ENCODE data around the gene VSTM4.

VSTM4 gene

DNA sequence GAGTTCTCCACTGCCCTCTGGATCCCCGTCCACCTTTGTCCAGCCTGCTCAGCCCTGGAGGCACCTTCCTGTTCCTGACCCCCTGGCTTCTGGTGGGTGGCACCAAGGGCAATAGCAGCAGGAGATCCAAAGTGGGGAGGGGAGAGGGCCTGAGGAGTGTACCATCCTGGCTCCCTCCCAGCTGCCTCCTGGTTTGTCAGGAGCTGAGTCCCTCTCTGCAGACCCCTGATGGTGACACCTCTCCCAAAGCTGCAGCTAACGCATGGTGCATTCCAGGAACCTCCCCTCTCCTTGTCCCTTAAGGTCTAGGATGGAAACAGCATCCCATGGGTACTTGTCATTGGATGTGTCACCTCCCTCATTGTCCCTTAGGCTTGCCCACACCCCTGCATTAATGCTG is 39.6 kb downstream of the VSTM4 start:
- TF ChIP-seq NFIC (IDR thresholded peaks at IDR 0.05) (no peak), TCF12 (IDR thresholded peaks at IDR 0.05; ENCODE audit: low read depth) (no peak), CEBPB (IDR thresholded peaks at IDR 0.05) (no peak), EP300 (IDR thresholded peaks at IDR 0.05; ENCODE audit: borderline replicate concordance) (no peak), TEAD4 (IDR thresholded peaks at IDR 0.05) (no peak), FOXM1 (IDR thresholded peaks at IDR 0.05; ENCODE audit: borderline replicate concordance, low read depth) (no peak), ZBTB7A (IDR thresholded peaks at IDR 0.05; ENCODE audit: low read depth) (no peak), CREB1 (IDR thresholded peaks at IDR 0.05; ENCODE audit: low read depth) (no peak), YY1 (IDR thresholded peaks at IDR 0.05; ENCODE audit: low read depth) (no peak), EGR1 (IDR thresholded peaks at IDR 0.05) (no peak)
- TF ChIP-seq, protein P1, sequence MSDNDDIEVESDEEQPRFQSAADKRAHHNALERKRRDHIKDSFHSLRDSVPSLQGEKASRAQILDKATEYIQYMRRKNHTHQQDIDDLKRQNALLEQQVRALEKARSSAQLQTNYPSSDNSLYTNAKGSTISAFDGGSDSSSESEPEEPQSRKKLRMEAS (IDR thresholded peaks at IDR 0.05) = no peak
- TF ChIP-seq, protein P2, sequence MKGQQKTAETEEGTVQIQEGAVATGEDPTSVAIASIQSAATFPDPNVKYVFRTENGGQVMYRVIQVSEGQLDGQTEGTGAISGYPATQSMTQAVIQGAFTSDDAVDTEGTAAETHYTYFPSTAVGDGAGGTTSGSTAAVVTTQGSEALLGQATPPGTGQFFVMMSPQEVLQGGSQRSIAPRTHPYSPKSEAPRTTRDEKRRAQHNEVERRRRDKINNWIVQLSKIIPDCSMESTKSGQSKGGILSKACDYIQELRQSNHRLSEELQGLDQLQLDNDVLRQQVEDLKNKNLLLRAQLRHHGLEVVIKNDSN (IDR thresholded peaks at IDR 0.05) = no peak

DNA sequence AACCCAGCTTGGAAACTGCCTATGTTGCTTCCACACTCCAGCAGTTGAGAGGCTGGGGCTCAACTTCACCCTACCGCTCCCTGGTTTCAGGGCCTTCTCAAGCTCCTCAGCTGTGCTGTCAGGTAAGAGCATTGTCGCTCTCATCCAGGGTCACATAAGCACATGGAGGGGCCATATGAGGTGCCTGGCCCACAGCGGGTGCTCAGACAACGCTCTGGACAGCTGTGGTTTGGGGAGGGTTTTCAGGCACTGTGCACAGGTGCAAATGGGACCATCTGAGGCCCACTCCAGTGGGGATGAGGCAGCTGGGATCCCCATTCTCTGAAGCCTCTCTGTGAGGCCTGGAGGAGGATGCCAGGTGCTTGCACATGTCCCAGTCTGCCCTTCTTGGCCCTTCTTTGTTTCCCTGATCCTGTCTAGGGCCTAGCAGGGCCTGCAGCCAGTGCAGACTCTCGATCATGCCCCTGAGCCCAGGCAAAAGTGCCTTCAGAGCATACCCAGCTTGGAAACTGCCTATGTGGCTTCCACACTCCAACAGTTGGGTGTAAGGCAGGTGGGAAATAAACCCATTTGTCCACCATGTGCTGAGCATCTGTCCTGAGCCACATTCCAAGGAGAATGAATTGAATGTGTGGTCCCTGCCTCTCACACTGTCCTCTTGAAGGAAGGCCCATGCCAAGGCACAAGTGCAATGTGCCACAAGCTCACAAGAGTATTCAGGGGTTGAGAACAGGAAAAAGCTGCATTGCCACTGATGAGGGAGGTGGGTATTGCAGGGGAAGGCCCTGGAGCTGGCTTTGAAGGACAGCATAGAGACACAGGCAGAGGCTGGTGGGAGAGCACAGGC is 40.3 kb downstream of the VSTM4 start:
- TF ChIP-seq, protein P2 (IDR thresholded peaks at IDR 0.05) = no peak
- TF ChIP-seq ZBTB7A (IDR thresholded peaks at IDR 0.05; ENCODE audit: low read depth) (no peak), CREB1 (IDR thresholded peaks at IDR 0.05; ENCODE audit: low read depth) (no peak), TCF12 (IDR thresholded peaks at IDR 0.05; ENCODE audit: low read depth) (no peak), EGR1 (IDR thresholded peaks at IDR 0.05) (no peak)

DNA sequence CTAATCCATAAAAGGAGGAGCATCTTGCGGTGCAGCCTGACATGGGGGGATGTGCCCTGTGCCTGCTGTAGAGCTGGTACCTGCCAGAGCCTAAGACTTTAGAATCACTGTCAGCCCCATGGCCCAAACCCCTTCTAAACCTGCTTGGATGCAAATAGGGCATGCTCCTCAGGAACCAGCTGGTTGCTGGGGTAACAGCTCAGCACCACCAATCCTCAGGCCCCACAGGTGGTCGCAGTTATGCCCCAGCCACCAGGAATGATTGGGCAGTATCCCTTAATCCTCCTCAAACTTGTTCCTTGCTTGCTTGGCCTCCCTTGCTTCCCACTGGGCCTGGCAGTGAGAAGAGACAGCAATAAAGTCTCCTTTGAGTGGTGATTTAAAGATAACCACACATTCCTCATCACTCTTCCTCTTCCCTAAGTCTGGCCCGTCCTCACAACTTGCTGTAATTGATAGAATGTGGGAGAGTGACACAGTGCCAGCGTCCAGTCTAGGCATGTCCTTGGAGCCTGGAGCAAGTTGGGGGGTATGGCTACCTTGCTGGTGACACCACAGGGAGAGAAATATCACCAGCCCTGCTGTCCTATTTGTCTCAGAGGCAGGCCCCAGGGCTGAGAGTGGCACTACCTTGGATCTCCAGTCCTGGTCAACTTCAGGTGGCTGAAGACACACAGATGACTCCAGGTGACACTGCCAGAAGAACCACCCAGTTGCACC is 43.0 kb downstream of the VSTM4 start:
- TF ChIP-seq TAF1 (IDR thresholded peaks at IDR 0.05; ENCODE audit: low read depth) (no peak), TCF12 (IDR thresholded peaks at IDR 0.05; ENCODE audit: low read depth) (no peak), EGR1 (IDR thresholded peaks at IDR 0.05) (no peak), FOXM1 (IDR thresholded peaks at IDR 0.05; ENCODE audit: borderline replicate concordance, low read depth) (no peak), TEAD4 (IDR thresholded peaks at IDR 0.05) (no peak), NFIC (IDR thresholded peaks at IDR 0.05) (no peak), CEBPB (IDR thresholded peaks at IDR 0.05) (no peak), RAD21 (IDR thresholded peaks at IDR 0.05; ENCODE audit: low read depth) (no peak), ZBTB7A (IDR thresholded peaks at IDR 0.05; ENCODE audit: low read depth) (no peak)
- TF ChIP-seq, protein P1 (IDR thresholded peaks at IDR 0.05) = no peak
- TF ChIP-seq, protein P2 (IDR thresholded peaks at IDR 0.05) = no peak

DNA sequence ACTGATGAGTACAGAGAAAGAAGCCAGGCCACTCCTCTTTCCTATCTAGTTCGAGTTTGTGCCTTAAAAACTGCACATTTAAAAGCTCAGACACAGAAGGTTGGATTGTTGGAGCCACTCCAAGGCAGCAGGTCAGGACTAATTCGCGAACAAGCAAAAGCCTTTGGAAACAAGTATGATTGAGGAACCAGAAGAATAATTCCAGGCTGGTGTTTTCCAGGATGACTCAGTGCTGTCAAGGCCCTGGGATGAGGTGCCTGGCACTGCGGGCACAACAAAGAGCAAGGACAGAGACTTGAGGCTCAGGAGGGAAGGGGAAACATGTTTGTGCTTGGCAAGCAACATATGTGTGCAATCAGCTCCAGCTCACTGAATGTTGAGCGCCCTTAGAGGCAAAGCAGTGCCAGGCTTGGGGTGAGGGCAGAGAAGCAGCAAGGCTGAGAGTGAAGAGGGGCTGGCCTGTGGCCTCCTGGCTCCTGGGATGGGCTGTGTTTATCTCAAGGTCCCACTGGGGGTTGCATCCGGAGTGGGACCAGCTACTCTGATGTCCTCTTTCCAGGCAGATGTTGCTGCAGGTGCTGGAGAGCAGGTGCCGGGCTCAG is 44.1 kb downstream of the VSTM4 start:
- TF ChIP-seq EP300 (IDR thresholded peaks at IDR 0.05; ENCODE audit: borderline replicate concordance) (no peak), CEBPB (IDR thresholded peaks at IDR 0.05) (no peak), TEAD4 (IDR thresholded peaks at IDR 0.05) (no peak), TAF1 (IDR thresholded peaks at IDR 0.05; ENCODE audit: low read depth) (no peak), ZBTB7A (IDR thresholded peaks at IDR 0.05; ENCODE audit: low read depth) (no peak), FOXM1 (IDR thresholded peaks at IDR 0.05; ENCODE audit: borderline replicate concordance, low read depth) (no peak), RAD21 (IDR thresholded peaks at IDR 0.05; ENCODE audit: low read depth) (no peak)
- TF ChIP-seq, protein P2 (IDR thresholded peaks at IDR 0.05) = no peak

DNA sequence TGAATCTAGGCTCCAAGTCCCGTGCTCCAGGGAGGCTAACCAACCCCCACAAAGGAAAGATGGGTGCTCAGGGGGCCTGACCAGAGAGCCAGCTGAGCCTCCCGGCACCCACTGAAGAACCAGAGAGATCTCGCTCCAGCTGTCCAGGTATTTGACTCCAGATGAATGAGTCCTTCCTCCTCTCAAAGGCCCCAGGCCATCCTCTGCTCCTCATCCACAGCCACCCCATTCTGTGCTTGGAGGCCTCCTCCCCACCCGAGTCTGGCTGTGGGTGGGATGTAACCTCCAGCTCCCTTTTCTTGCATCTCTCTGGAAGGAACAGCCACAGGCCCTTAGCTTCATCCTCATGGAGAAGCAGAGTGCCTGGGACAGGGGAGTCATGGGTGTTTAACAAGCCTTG is 44.6 kb downstream of the VSTM4 start:
- no peak for TF ChIP-seq YY1 (IDR thresholded peaks at IDR 0.05; ENCODE audit: low read depth)
- no peak for TF ChIP-seq EGR1 (IDR thresholded peaks at IDR 0.05)
- TF ChIP-seq FOXM1 (IDR thresholded peaks at IDR 0.05; ENCODE audit: borderline replicate concordance, low read depth) = no peak
- no peak for TF ChIP-seq ZBTB7A (IDR thresholded peaks at IDR 0.05; ENCODE audit: low read depth)
- TF ChIP-seq, protein P2 (IDR thresholded peaks at IDR 0.05) = no peak
- no peak for TF ChIP-seq CEBPB (IDR thresholded peaks at IDR 0.05)
- TF ChIP-seq TCF12 (IDR thresholded peaks at IDR 0.05; ENCODE audit: low read depth) = no peak
- TF ChIP-seq, protein P1 (IDR thresholded peaks at IDR 0.05) = no peak
- TF ChIP-seq, protein P3, sequence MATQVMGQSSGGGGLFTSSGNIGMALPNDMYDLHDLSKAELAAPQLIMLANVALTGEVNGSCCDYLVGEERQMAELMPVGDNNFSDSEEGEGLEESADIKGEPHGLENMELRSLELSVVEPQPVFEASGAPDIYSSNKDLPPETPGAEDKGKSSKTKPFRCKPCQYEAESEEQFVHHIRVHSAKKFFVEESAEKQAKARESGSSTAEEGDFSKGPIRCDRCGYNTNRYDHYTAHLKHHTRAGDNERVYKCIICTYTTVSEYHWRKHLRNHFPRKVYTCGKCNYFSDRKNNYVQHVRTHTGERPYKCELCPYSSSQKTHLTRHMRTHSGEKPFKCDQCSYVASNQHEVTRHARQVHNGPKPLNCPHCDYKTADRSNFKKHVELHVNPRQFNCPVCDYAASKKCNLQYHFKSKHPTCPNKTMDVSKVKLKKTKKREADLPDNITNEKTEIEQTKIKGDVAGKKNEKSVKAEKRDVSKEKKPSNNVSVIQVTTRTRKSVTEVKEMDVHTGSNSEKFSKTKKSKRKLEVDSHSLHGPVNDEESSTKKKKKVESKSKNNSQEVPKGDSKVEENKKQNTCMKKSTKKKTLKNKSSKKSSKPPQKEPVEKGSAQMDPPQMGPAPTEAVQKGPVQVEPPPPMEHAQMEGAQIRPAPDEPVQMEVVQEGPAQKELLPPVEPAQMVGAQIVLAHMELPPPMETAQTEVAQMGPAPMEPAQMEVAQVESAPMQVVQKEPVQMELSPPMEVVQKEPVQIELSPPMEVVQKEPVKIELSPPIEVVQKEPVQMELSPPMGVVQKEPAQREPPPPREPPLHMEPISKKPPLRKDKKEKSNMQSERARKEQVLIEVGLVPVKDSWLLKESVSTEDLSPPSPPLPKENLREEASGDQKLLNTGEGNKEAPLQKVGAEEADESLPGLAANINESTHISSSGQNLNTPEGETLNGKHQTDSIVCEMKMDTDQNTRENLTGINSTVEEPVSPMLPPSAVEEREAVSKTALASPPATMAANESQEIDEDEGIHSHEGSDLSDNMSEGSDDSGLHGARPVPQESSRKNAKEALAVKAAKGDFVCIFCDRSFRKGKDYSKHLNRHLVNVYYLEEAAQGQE (IDR thresholded peaks at IDR 0.05; ENCODE audit: low read depth) = no peak
- no peak for TF ChIP-seq NFIC (IDR thresholded peaks at IDR 0.05)
- TF ChIP-seq TEAD4 (IDR thresholded peaks at IDR 0.05) = no peak
- TF ChIP-seq TAF1 (IDR thresholded peaks at IDR 0.05; ENCODE audit: low read depth) = no peak
- TF ChIP-seq RAD21 (IDR thresholded peaks at IDR 0.05; ENCODE audit: low read depth) = no peak

Measured in Ishikawa (cell line).